GM12878 (cell line): ENCODE measurements around the gene TMEM140. TPM values are rescaled to one million over a fixed set of nuclear protein-coding genes. Genes with fewer than 3 reads are reported as not detected.
A peak's percentile ranks its signal among the peaks of the same experiment; 100 is the strongest.

Experiments used
- ATF7 ChIP-seq: fragments of 450-650 bp; IDR thresholded peaks from 2 replicates; pipeline ENCODE4 v1.6.1; 2016; ENCODE audit warnings: low read depth, mild to moderate bottlenecking
- BACH1 ChIP-seq: fragments of 450-650 bp; IDR thresholded peaks from 2 replicates; pipeline ENCODE4 v1.6.1; 2017; ENCODE audit warnings: mild to moderate bottlenecking, borderline replicate concordance
- BCL11A ChIP-seq: IDR thresholded peaks from 2 replicates; pipeline ENCODE4 v1.6.1; 2011; ENCODE audit warnings: low read depth, low read length
- BCLAF1 ChIP-seq: fragments of 450-650 bp; IDR thresholded peaks from 2 replicates; pipeline ENCODE4 v1.6.1; 2017; ENCODE audit warnings: antibody characterized with exemption, mild to moderate bottlenecking, moderate library complexity
- CREB1 ChIP-seq: IDR thresholded peaks from 2 replicates; pipeline ENCODE4 v1.6.1; 2012; ENCODE audit warnings: low read depth, mild to moderate bottlenecking, inconsistent platforms
- CTCF ChIP-seq, 3 experiments: IDR thresholded peaks in 2 of 3; conservative IDR thresholded peaks in 1 of 3; 2 replicates each; pipeline ENCODE4 v1.5.1; 2011; ENCODE audit warnings: low read depth in 3 of 3, low read length in 3 of 3, mild to moderate bottlenecking in 3 of 3, control low read depth in 2 of 3, moderate library complexity in 2 of 3, inconsistent platforms in 1 of 3, mixed read lengths in 1 of 3; ENCODE audit not compliant: control insufficient read depth in 2 of 3, insufficient read depth in 1 of 3; ENCODE audit errors: extremely low read depth in 1 of 3
- CUX1 ChIP-seq: IDR thresholded peaks from 2 replicates; pipeline ENCODE4 v1.6.1; 2012; ENCODE audit warnings: improper control_type of control experiment, low read depth, low read length; ENCODE audit not compliant: insufficient replicate concordance
- EED ChIP-seq: sonication (generic); IDR thresholded peaks from 2 replicates; pipeline ENCODE4 v1.6.1; 2016; ENCODE audit warnings: antibody characterized with exemption, low read depth
- ESRRA ChIP-seq: IDR thresholded peaks from 2 replicates; pipeline ENCODE4 v1.6.1; 2012; ENCODE audit warnings: mild to moderate bottlenecking, low read length, improper control_type of control experiment
- IRF3 ChIP-seq: fragments of 450-650 bp; IDR thresholded peaks from 2 replicates; pipeline ENCODE4 v1.6.1; 2014; ENCODE audit warnings: mild to moderate bottlenecking
- JUND ChIP-seq: IDR thresholded peaks from 2 replicates; pipeline ENCODE4 v1.6.1; 2012; ENCODE audit warnings: low read depth, mild to moderate bottlenecking, low read length, improper control_type of control experiment, moderate library complexity
- MAX ChIP-seq: IDR thresholded peaks from 2 replicates; pipeline ENCODE4 v1.6.1; 2012; ENCODE audit warnings: low read depth, low read length, improper control_type of control experiment
- MEF2B ChIP-seq: fragments of 450-650 bp; IDR thresholded peaks from 2 replicates; pipeline ENCODE4 v1.6.1; 2018; ENCODE audit warnings: mild to moderate bottlenecking, moderate library complexity; ENCODE audit not compliant: partially characterized antibody, poor library complexity, severe bottlenecking
- POLR2A ChIP-seq: IDR thresholded peaks from 2 replicates; pipeline ENCODE4 v1.6.1; 2011; ENCODE audit warnings: low read depth, mild to moderate bottlenecking, low read length
- SRF ChIP-seq, 2 experiments: IDR thresholded peaks; 2 replicates each; pipeline ENCODE4 v1.6.1; 2011; ENCODE audit warnings: low read depth in 2 of 2, low read length in 2 of 2, mild to moderate bottlenecking in 1 of 2, moderate library complexity in 1 of 2
- STAT3 ChIP-seq: IDR thresholded peaks from 2 replicates; pipeline ENCODE4 v1.6.1; 2011; ENCODE audit warnings: low read depth, low read length, improper control_type of control experiment
- TBL1XR1 ChIP-seq: IDR thresholded peaks from 2 replicates; pipeline ENCODE4 v1.6.1; 2012; ENCODE audit warnings: low read depth, low read length, improper control_type of control experiment
- ZNF217 ChIP-seq: fragments of 450-650 bp; IDR thresholded peaks from 2 replicates; pipeline ENCODE4 v1.6.1; 2017; ENCODE audit warnings: antibody characterized with exemption, mild to moderate bottlenecking
- ZZZ3 ChIP-seq: IDR thresholded peaks from 2 replicates; pipeline ENCODE4 v1.6.1; 2011; ENCODE audit warnings: low read depth; ENCODE audit not compliant: control insufficient read depth, insufficient read length
- polyA plus RNA-seq, 11 experiments: library from polyadenylated mRNA; depleted of rRNA in 4 of 11; unstranded in 6 of 11; stranded (reverse) in 5 of 11; fragments of >200 nt; fragmentation: Nextera tagmentation in 4 of 11; fragmentation: Illumina TruSeq in 1 of 11; extraction: Ambion mirVana in 4 of 11; extraction: Trizol in 1 of 11; gene quantifications; 1 replicate in 1 of 11; 2 replicates in 10 of 11; pipeline versions ENCODE4 v1.2.1 to v1.2.3, GENCODE V29; 2011 to 2016; ENCODE audit warnings: inconsistent platforms in 2 of 11, missing spikeins in 2 of 11, low read depth in 1 of 11
- total RNA-seq, 4 experiments: library from RNA; depleted of rRNA in 3 of 4; stranded (reverse); fragments of >200 nt in 3 of 4; fragmentation: Illumina TruSeq in 1 of 4; extraction: Trizol in 1 of 4; gene quantifications; 2 replicates each; pipeline versions ENCODE4 v1.2.1 to v1.2.3, GENCODE V29; 2013 to 2021

Gene TMEM140
- total and polyA plus RNA-seq, 10 of the 15 experiments (the other 5 are each of a cell fraction or from before 2014, with no cell fraction given): 0.85 to 20.7 (median 3.3) TPM

- TF ChIP-seq BCL11A (peak; percentile 60; the same call in 1 of the 2 replicates), POLR2A (no peak), BACH1 (peak; percentile 69; the same call in 1 of the 2 replicates), CTCF (IDR thresholded peaks at IDR 0.05 in 2 of 3, conservative IDR thresholded peaks at IDR 0.05 in 1 of 3; ENCODE audit: control insufficient read depth in 2 of 3, extremely low read depth in 1 of 3, insufficient read depth in 1 of 3, low read depth in 3 of 3, low read length in 3 of 3) (no peak), IRF3 (no peak), CUX1 (no peak), EED (peak; percentile 55), ZZZ3 (no peak), STAT3 (no peak), CREB1 (no peak), ZNF217 (no peak), ESRRA (no peak), MEF2B (peak; percentile 59), TBL1XR1 (no peak), MAX (no peak), SRF (IDR thresholded peaks at IDR 0.05; ENCODE audit: low read depth in 2 of 2, low read length in 2 of 2) (no peak), BCLAF1 (no peak), JUND (peak; percentile 70), ATF7 (peak; percentile 84)
Measured at GRCh38 chr7:135206941-135207391, 59.1 kb downstream of the TMEM140 start (continued).
